Measurements from ENCODE around the gene RETREG2. TPM values are rescaled to one million over a fixed set of nuclear protein-coding genes. Genes with fewer than 3 reads are reported as not detected.
A peak's percentile ranks its signal among the peaks of the same experiment; 100 is the strongest.

RETREG2 gene
- 10 to 100 TPM; 44.0 to 44.1 TPM for total RNA-seq

GRCh38 chr2:219177552-219178376 lies at the start of gene RETREG2:
Gene RETREG2 (plus strand): TSS chr2:219178275. CDS start chr2:219178353, 78 bp downstream.
- H3K4me1 Mint-ChIP-seq (ENCODE audit: low read depth): peaks cover 58% of the 10 kb centered on the region
- no peaks in the 10 kb centered on the region for H3K9me3 Mint-ChIP-seq
- peaks cover 24% of the 10 kb centered on the region for H3K36me3 Mint-ChIP-seq (ENCODE audit: low read depth)
- CTCF ChIA-PET: interaction anchor here (8.9 kb wide), 1 partner anchor 19 kb away, joined by 67 read pairs; the partner anchor contains the start of gene NHEJ1
- intact Hi-C loops (cut with micrococcal nuclease): loop anchor here (1.0 to 10.0 kb wide), 15 partner anchors 10 to 961 kb away; partner anchors contain the start of genes ANKZF1, ARPC2, ATG9A and CHPF
- H3K27me3 Mint-ChIP-seq (ENCODE audit: low read depth): no peaks in the 10 kb centered on the region
- peak within 1 kb of the TSS; percentile 98 for H3K27ac Mint-ChIP-seq
- DNase-seq: peak; percentile 78
- H3K4me3 Mint-ChIP-seq: peak within 1 kb of the TSS; percentile 94

- CTCF ChIA-PET: interaction anchor here (1.1 to 4.2 kb wide), 2 partner anchors 9 to 26 kb away, joined by 3 to 19 read pairs; no protein-coding TSS in a partner anchor
- intact Hi-C loops (cut with micrococcal nuclease): no loop called here
- Mint-ChIP-seq H3K4me1 (ENCODE audit: low read depth) (peaks cover 11% of the 10 kb centered on the region), H3K9me3 (no peaks in the 10 kb centered on the region), H3K4me3 (no peak overlapping the region), H3K36me3 (ENCODE audit: low read depth) (peaks cover 2% of the 10 kb centered on the region), H3K27me3 (ENCODE audit: low read depth) (no peaks in the 10 kb centered on the region), H3K27ac (no peak overlapping the region)
- no peak for DNase-seq
Observed at GRCh38 chr2:219128396-219128795, 49.7 kb upstream of the RETREG2 start.

- CTCF ChIA-PET: interaction anchor here (0.7 to 4.2 kb wide), 3 partner anchors 10 to 27 kb away, joined by 3 to 19 read pairs (median 4); no protein-coding TSS in a partner anchor
- Mint-ChIP-seq H3K36me3 (ENCODE audit: low read depth) (peaks cover 2% of the 10 kb centered on the region), H3K27me3 (ENCODE audit: low read depth) (no peaks in the 10 kb centered on the region), H3K27ac (no peak overlapping the region), H3K4me1 (ENCODE audit: low read depth) (peaks cover 6% of the 10 kb centered on the region), H3K4me3 (no peak overlapping the region), H3K9me3 (no peaks in the 10 kb centered on the region)
- DNase-seq: no peak
- intact Hi-C loops (cut with micrococcal nuclease): no loop called here
Observed at GRCh38 chr2:219129589-219129988, 48.5 kb upstream of the RETREG2 start.

GRCh38 chr2:219131327-219131726 lies 46.7 kb upstream of the RETREG2 start:
- no peak for DNase-seq
- no peaks in the 10 kb centered on the region for H3K9me3 Mint-ChIP-seq
- H3K27me3 Mint-ChIP-seq (ENCODE audit: low read depth): no peaks in the 10 kb centered on the region
- intact Hi-C loops (cut with micrococcal nuclease): no loop called here
- CTCF ChIA-PET: interaction anchor here (1.1 to 4.2 kb wide), 3 partner anchors 12 to 151 kb away, joined by 3 to 19 read pairs (median 4); no protein-coding TSS in a partner anchor
- no peak overlapping the region for H3K4me3 Mint-ChIP-seq
- no peaks in the 10 kb centered on the region for H3K4me1 Mint-ChIP-seq (ENCODE audit: low read depth)
- H3K36me3 Mint-ChIP-seq (ENCODE audit: low read depth): peaks cover 2% of the 10 kb centered on the region
- H3K27ac Mint-ChIP-seq: no peak overlapping the region

GRCh38 chr2:219131744-219132143 lies 46.3 kb upstream of the RETREG2 start:
- CTCF ChIA-PET: interaction anchor here (0.8 to 1.4 kb wide), 3 partner anchors 12 to 152 kb away, joined by 3 to 4 read pairs (median 4); no protein-coding TSS in a partner anchor
- Mint-ChIP-seq H3K36me3 (ENCODE audit: low read depth) (peaks cover 2% of the 10 kb centered on the region), H3K27me3 (ENCODE audit: low read depth) (no peaks in the 10 kb centered on the region), H3K4me3 (no peak overlapping the region), H3K4me1 (ENCODE audit: low read depth) (no peaks in the 10 kb centered on the region), H3K9me3 (no peaks in the 10 kb centered on the region), H3K27ac (no peak overlapping the region)
- DNase-seq: no peak
- intact Hi-C loops (cut with micrococcal nuclease): no loop called here

- no peaks in the 10 kb centered on the region for H3K4me1 Mint-ChIP-seq (ENCODE audit: low read depth)
- DNase-seq: no peak
- intact Hi-C loops (cut with micrococcal nuclease): no loop called here
- no peaks in the 10 kb centered on the region for H3K9me3 Mint-ChIP-seq
- no peak overlapping the region for H3K4me3 Mint-ChIP-seq
- CTCF ChIA-PET: interaction anchor here (0.7 to 1.3 kb wide), 4 partner anchors 13 to 161 kb away, joined by 3 to 4 read pairs (median 4); no protein-coding TSS in a partner anchor
- peaks cover 3% of the 10 kb centered on the region for H3K36me3 Mint-ChIP-seq (ENCODE audit: low read depth)
- no peak overlapping the region for H3K27ac Mint-ChIP-seq
- no peaks in the 10 kb centered on the region for H3K27me3 Mint-ChIP-seq (ENCODE audit: low read depth)
Observed at GRCh38 chr2:219133976-219134375, 44.1 kb upstream of the RETREG2 start.

- H3K27me3 Mint-ChIP-seq (ENCODE audit: low read depth): no peaks in the 10 kb centered on the region
- CTCF ChIA-PET: interaction anchor here (1.1 kb wide), 1 partner anchor 11 kb away, joined by 4 read pairs; no protein-coding TSS in a partner anchor
- no peak overlapping the region for H3K27ac Mint-ChIP-seq
- DNase-seq: no peak
- intact Hi-C loops (cut with micrococcal nuclease): no loop called here
- no peak overlapping the region for H3K4me3 Mint-ChIP-seq
- H3K4me1 Mint-ChIP-seq (ENCODE audit: low read depth): no peaks in the 10 kb centered on the region
- H3K9me3 Mint-ChIP-seq: no peaks in the 10 kb centered on the region
- H3K36me3 Mint-ChIP-seq (ENCODE audit: low read depth): peaks cover 29% of the 10 kb centered on the region
Observed at GRCh38 chr2:219140722-219141121, 37.4 kb upstream of the RETREG2 start.

GRCh38 chr2:219142329-219142728 lies 35.7 kb upstream of the RETREG2 start:
- H3K27me3 Mint-ChIP-seq (ENCODE audit: low read depth): no peaks in the 10 kb centered on the region
- no peak overlapping the region for H3K27ac Mint-ChIP-seq
- peaks cover 36% of the 10 kb centered on the region for H3K36me3 Mint-ChIP-seq (ENCODE audit: low read depth)
- no peaks in the 10 kb centered on the region for H3K9me3 Mint-ChIP-seq
- no peak for DNase-seq
- intact Hi-C loops (cut with micrococcal nuclease): no loop called here
- H3K4me3 Mint-ChIP-seq: no peak overlapping the region
- no peaks in the 10 kb centered on the region for H3K4me1 Mint-ChIP-seq (ENCODE audit: low read depth)
- CTCF ChIA-PET: interaction anchor here (0.7 to 1.8 kb wide), 4 partner anchors 21 to 211 kb away, joined by 3 to 4 read pairs (median 3); no protein-coding TSS in a partner anchor

- Mint-ChIP-seq H3K27me3 (ENCODE audit: low read depth) (no peaks in the 10 kb centered on the region), H3K27ac (no peak overlapping the region), H3K36me3 (ENCODE audit: low read depth) (peaks cover 20% of the 10 kb centered on the region), H3K9me3 (no peaks in the 10 kb centered on the region), H3K4me1 (ENCODE audit: low read depth) (no peaks in the 10 kb centered on the region), H3K4me3 (no peak overlapping the region)
- intact Hi-C loops (cut with micrococcal nuclease): no loop called here
- no peak for DNase-seq
- CTCF ChIA-PET: interaction anchor here (0.8 to 2.1 kb wide), 3 partner anchors 10 to 146 kb away, joined by 3 to 6 read pairs (median 4); partner anchors contain the start of gene NHEJ1
Observed at GRCh38 chr2:219149667-219150066, 28.4 kb upstream of the RETREG2 start.

GRCh38 chr2:219155054-219155644 lies 22.9 kb upstream of the RETREG2 start:
- CTCF ChIA-PET: interaction anchor here (0.5 to 10.8 kb wide), 35 partner anchors 9 to 279 kb away, joined by 3 to 118 read pairs (median 4); partner anchors contain the start of genes CFAP65 and IHH
- peaks cover 5% of the 10 kb centered on the region for H3K36me3 Mint-ChIP-seq (ENCODE audit: low read depth)
- DNase-seq: peak; percentile 40
- intact Hi-C loops (cut with micrococcal nuclease): loop anchor here (1.0 to 5.0 kb wide), 3 partner anchors 97 to 303 kb away; no protein-coding TSS in a partner anchor
- peaks cover 7% of the 10 kb centered on the region for H3K4me1 Mint-ChIP-seq (ENCODE audit: low read depth)
- no peaks in the 10 kb centered on the region for H3K27me3 Mint-ChIP-seq (ENCODE audit: low read depth)
- H3K9me3 Mint-ChIP-seq: no peaks in the 10 kb centered on the region
- no peak overlapping the region for H3K4me3 Mint-ChIP-seq
- H3K27ac Mint-ChIP-seq: no peak overlapping the region

- H3K36me3 Mint-ChIP-seq (ENCODE audit: low read depth): peaks cover 5% of the 10 kb centered on the region
- H3K4me3 Mint-ChIP-seq: no peak overlapping the region
- no peaks in the 10 kb centered on the region for H3K9me3 Mint-ChIP-seq
- H3K4me1 Mint-ChIP-seq (ENCODE audit: low read depth): peaks cover 13% of the 10 kb centered on the region
- H3K27ac Mint-ChIP-seq: no peak overlapping the region
- intact Hi-C loops (cut with micrococcal nuclease): loop anchor here (5.0 kb wide), 1 partner anchor 305 kb away; no protein-coding TSS in a partner anchor
- H3K27me3 Mint-ChIP-seq (ENCODE audit: low read depth): no peaks in the 10 kb centered on the region
- CTCF ChIA-PET: interaction anchor here (0.6 to 10.8 kb wide), 17 partner anchors 8 to 198 kb away, joined by 3 to 118 read pairs (median 3); partner anchors contain the start of genes CNPPD1, IHH and SLC23A3
- no peak for DNase-seq
Observed at GRCh38 chr2:219157396-219157795, 20.7 kb upstream of the RETREG2 start.

- intact Hi-C loops (cut with micrococcal nuclease): loop anchor here (5.0 kb wide), 1 partner anchor 306 kb away; no protein-coding TSS in a partner anchor
- CTCF ChIA-PET: interaction anchor here (0.6 to 10.8 kb wide), 17 partner anchors 8 to 295 kb away, joined by 3 to 118 read pairs (median 5); partner anchors contain the start of genes CNPPD1, DNAJB2, IHH and SLC23A3
- H3K4me1 Mint-ChIP-seq (ENCODE audit: low read depth): peaks cover 13% of the 10 kb centered on the region
- no peak overlapping the region for H3K27ac Mint-ChIP-seq
- H3K9me3 Mint-ChIP-seq: no peaks in the 10 kb centered on the region
- no peaks in the 10 kb centered on the region for H3K27me3 Mint-ChIP-seq (ENCODE audit: low read depth)
- H3K36me3 Mint-ChIP-seq (ENCODE audit: low read depth): peaks cover 5% of the 10 kb centered on the region
- no peak for DNase-seq
- H3K4me3 Mint-ChIP-seq: no peak overlapping the region
Observed at GRCh38 chr2:219158025-219158424, 20.1 kb upstream of the RETREG2 start.

All from activated naive CD4-positive, alpha-beta T cell treated with anti-CD3 and anti-CD28 coated beads for 36 hours (primary cell).